ENCODE measurements around the gene ACTR1A.

DNA sequence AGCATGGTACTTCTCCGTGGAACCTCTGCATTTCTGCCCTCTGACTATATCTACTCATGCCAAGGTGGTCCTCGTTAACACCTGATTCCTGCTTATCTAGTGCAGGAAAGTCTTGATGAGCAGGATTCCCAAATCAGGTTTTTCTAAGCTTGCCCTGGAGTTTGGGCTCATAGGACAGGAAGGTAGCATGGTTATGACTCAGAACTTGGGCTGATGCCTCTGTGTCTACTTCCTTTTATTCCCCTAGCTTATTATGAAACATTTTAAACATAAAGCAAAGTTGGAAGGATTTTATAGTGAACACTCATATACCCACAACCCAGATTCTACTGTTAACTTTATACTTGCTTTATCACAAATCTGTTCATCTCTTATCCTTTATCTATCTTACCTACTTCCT, 6.9 kb upstream of the ACTR1A start:
- TF ChIP-seq, protein P1, sequence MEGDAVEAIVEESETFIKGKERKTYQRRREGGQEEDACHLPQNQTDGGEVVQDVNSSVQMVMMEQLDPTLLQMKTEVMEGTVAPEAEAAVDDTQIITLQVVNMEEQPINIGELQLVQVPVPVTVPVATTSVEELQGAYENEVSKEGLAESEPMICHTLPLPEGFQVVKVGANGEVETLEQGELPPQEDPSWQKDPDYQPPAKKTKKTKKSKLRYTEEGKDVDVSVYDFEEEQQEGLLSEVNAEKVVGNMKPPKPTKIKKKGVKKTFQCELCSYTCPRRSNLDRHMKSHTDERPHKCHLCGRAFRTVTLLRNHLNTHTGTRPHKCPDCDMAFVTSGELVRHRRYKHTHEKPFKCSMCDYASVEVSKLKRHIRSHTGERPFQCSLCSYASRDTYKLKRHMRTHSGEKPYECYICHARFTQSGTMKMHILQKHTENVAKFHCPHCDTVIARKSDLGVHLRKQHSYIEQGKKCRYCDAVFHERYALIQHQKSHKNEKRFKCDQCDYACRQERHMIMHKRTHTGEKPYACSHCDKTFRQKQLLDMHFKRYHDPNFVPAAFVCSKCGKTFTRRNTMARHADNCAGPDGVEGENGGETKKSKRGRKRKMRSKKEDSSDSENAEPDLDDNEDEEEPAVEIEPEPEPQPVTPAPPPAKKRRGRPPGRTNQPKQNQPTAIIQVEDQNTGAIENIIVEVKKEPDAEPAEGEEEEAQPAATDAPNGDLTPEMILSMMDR (IDR thresholded peaks at IDR 0.05 in 8 of 11, conservative IDR thresholded peaks at IDR 0.05 in 3 of 11): no peak
- TF ChIP-seq POLR2A (IDR thresholded peaks at IDR 0.05): no peak

All from spleen (tissue), 7 donors.